HG03354 (cell line): Measurements from ENCODE around the gene POU4F3.
"Not testable (repeated sequence)": the region's sequence is repeated elsewhere in the genome, so short reads cannot be mapped to it uniquely, and the experiment has no call there.

Experiments used
- ATAC-seq: cut with Tn5 transposase; IDR thresholded peaks from one replicate; pipeline ENCODE4 v1.9.1; 2021; ENCODE audit warnings: mild to moderate bottlenecking; ENCODE audit not compliant: unreplicated experiment, poor library complexity, severe bottlenecking

POU4F3 gene, protein sequence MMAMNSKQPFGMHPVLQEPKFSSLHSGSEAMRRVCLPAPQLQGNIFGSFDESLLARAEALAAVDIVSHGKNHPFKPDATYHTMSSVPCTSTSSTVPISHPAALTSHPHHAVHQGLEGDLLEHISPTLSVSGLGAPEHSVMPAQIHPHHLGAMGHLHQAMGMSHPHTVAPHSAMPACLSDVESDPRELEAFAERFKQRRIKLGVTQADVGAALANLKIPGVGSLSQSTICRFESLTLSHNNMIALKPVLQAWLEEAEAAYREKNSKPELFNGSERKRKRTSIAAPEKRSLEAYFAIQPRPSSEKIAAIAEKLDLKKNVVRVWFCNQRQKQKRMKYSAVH

DNA sequence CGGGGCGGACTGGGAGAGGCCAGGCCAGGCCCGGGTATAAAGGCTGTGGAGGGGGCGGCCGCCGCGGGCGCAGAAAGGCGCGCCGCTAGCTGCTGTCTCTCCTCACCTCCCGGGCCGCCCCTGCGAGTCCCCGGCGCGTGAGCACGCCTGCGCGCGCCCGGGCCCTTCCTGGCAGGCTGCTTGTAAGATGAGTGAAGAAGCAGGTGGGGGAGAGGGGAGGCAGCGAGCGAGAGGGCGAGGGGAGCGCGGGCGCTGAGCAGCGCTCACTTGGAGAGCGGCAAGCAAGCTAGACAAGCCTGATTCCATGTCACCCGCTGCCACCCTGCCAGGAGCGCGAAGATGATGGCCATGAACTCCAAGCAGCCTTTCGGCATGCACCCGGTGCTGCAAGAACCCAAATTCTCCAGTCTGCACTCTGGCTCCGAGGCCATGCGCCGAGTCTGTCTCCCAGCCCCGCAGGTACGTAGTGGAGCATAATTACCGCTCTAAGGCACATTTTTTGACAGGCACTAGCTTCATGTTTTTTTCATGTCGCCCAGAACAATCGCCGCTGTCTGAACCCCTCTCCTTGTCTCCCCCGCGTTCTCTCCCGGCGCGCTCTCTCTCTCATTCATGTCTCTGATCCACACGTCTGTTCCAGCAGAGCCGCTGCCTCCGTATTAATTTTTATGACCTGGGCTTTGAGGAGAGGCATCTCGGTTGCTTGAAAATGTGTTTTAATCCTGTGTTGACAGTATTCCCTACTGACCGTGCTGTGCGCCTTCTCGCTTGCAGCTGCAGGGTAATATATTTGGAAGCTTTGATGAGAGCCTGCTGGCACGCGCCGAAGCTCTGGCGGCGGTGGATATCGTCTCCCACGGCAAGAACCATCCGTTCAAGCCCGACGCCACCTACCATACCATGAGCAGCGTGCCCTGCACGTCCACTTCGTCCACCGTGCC, at the start of gene POU4F3:
Gene POU4F3 (plus strand): TSS at position 66 of the 941 bp plus-strand sequence. CDS start 274 bp downstream, at position 340.
- no peak for ATAC-seq

DNA sequence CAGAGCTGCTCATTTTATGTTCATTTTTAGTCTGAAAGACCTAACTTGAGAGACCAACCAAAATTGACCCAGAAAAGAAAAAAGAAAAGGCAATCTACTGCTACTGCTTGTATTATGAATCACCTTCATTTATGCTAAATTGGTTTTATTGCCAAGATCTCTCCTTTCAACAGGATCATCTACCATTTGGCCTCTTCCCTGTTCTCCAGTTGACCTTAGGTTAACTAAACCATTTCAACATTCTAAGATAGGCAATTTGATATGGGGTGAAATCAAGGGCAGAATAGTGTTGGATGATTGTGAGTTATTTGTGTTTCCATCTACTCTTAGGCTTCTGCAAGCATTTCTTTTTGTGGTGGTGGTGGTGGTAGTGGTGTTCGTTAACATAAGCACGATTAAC, 48.3 kb upstream of the POU4F3 start:
- ATAC-seq = no peak

DNA sequence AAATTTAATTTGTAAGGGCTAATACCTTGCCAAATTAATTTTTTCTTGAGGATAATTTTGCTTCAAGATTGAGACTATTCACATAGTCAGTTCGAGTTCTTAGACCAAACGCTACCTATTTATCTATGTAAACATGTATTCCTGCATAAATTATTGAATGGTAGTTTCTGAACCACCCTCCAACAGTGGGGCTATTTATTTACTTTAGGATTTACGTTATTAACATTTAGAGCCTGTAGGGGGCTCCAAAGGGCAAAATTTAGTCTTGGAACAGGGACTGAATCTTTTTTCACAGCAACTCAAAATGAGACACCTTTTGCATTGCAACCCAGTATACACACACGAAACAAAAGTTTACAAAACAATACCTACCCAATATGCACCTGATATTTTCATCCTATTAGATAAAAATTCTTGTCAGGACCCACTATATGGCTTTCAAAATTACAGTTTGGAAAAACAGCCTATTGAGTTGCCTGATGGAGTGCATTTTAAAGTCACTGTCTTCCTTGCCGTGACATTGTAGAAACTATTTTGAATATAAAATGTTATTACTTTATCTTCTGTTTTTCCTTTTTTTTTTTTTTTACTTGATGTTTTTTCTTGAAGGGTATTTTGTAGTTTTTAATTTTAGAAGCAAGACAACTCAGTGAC, 47.1 kb upstream of the POU4F3 start:
- peak; percentile 89 for ATAC-seq

DNA sequence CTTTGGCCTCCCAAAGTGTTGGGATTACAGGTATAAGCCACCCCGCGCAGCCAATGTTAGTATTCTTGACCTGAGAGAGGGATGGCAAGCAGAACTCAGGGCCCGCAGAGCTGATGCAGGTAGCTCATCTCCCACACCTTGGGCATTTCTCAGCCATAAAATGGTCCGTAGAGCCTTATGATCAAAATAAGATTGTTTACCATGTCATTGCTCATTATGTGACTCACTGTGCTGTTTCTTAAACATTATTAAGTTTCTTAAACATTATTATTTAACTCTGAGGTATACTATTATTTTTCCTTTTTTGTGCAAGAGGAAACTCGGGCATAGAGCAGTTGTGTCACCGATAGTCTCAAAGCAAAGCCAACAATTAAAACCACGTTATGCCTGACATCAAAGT, 42.4 kb upstream of the POU4F3 start:
- ATAC-seq = no peak

DNA sequence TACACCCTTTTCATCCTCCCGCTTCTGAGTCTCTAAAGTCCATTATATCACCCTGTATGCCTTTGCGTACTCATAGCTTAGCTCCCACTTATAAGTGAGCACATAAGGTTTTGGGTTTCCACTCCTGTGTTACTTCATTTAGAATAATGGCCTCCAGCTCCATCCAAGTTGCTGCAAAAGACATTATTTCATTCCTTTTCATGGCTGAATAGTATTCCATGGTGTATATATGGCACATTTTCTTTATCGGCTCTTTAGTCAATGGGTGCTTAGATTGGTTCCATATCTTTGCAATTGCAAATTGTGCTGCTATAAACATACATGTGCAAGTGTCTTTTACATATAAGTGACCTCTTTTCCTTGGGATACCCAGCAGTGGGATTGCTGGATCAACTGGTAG, 39.7 kb upstream of the POU4F3 start:
- not testable (repeated sequence) for ATAC-seq

DNA sequence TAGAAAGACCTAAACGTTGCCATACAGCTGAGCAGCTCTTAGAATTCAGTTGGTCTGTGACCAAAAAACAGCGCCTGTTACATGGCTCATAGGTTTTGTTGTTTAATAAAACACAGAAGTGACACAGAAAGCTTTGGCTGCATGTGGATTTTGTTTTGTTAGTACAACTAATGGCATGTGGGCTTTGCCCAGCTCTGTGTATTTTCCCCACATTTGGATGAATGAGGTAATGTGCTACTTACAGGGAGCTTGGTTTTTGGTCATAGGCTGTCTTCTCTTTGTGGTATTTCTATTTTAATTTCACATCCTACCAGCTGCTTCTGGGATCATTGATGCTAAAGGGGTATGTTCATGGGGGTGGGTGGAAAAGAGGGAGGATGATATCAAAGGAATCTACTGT, 37.0 kb upstream of the POU4F3 start:
- ATAC-seq = no peak

DNA sequence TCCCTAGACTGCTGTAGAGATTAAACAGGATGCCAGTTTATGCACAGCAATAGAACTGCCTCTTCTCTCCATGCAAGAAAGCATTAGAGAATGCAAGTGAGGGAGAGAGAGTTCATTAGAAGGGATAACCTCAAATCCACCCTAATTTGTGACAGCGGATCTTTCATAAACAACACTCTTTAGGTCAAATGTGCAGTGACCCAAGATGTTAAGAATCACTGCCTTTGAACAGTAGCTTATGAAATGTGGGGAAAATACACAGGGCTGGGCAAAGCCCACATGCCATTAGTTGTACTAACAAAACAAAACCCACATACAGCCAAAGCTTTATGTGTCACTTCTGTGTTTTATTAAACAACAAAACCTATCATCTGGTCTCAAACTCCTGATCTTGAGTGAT, 36.2 kb upstream of the POU4F3 start:
- no peak for ATAC-seq

DNA sequence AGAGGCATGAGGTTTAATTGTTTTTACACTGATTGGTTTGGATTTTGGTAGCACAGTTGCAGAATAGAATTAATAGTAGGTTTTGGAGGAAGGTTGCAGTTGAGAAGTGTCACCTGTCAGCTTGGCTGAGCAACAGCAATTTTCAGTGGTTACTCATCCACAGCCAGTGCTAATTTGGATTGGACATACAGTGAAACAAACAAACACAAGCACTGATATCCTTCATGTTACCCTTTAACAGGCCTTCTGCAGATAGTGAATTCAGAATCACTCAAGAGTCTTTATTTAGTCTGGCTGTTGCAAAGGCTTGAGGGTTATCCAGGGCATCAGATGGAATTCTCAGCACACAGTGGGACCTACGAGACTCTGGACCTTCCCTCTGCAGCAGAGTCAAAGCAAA, 31.8 kb upstream of the POU4F3 start:
- no peak for ATAC-seq

DNA sequence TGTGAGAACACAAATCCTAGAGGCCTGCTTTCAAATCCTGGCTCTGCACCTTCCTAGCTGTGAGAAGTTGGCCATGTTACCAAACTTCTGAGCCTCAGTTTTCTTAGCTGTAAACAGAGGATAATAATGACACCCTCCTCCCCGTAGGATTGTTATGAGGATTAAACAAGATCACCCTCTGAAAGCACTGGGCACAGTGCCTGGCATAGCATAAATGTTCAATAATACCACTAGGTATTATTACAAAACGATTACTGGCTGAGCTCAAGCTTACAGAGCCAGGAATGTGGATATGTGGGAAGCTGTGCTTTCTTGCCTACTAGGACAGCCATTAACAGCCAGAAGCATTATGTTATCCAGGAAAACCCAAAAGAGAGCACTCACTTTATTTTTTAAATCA, 30.8 kb upstream of the POU4F3 start:
- no peak for ATAC-seq

DNA sequence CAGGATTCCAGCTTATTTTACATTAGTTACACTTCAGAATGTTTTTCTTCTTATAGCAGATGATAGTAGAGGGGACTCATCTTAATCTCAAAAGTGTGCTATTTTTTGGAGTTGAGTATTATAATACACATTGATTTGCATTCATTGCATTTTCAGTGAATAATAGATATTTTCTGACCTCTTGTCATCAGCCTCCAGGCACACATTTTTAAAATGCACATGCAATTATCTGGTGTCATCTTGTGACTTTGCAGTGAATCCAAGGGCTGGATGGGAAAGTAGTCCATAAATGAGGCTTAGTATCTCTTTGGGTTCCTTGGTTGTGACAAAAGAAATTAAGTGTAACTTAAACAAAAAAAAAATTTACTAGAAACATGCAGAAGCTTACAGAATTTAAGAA, 28.1 kb upstream of the POU4F3 start:
- ATAC-seq = no peak

DNA sequence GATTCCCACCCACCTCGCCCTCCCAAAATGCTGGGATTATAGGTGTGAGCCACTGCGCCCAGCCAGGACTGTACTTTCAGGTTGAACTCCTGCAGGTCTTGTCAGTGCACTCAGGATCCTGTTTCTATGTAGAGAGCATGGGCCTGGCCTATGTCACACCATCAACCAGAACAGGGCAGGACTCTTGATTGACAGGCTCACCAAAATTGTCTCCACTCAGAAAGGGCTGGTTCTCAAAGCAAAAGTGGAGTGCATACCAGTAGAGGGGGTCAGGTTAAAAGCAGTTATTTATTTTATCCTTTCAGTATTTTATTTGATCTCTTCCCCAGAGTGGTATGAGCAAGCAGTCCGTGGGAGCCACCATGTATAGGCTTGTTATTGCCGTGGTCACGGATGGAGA, 27.4 kb upstream of the POU4F3 start:
- ATAC-seq = no peak

DNA sequence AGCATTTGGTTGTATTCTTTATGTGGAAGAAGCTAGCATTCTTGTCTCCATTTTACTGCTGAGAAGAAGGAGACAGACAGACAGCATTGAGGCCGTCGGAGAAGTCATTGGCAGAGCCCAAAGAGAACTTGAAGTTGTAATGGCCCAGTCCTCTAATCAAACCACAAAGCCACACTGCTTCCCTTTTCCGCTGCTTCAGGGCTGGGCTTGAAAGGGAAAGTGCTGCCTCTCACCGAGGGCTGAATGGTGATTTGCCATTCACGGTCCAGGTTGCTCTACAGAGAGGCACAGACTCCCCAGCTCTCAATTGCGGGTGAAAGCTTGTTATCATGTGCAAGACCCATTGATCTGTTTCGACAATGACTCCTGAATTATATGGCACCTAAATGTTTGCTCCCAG, 25.6 kb upstream of the POU4F3 start:
- peak; percentile 59 for ATAC-seq

DNA sequence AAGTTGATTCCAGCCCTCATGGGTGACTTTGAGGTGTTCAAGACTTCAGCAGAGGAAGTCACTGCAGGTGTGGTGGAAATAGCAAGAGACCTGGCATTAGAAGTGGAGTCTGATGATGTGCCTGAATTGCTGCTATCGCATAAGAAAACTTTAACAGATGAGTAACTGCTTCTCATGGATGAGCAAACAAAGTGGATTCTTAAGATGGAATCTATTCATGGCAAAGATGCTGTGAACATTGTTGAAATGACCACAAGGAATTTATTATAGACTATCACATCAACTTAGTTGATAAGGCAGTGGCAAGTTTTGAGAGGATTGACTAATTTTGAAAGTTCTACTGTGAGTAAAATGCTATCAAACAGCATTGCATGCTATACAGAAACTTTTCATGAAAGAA, 17.1 kb upstream of the POU4F3 start:
- no peak for ATAC-seq

DNA sequence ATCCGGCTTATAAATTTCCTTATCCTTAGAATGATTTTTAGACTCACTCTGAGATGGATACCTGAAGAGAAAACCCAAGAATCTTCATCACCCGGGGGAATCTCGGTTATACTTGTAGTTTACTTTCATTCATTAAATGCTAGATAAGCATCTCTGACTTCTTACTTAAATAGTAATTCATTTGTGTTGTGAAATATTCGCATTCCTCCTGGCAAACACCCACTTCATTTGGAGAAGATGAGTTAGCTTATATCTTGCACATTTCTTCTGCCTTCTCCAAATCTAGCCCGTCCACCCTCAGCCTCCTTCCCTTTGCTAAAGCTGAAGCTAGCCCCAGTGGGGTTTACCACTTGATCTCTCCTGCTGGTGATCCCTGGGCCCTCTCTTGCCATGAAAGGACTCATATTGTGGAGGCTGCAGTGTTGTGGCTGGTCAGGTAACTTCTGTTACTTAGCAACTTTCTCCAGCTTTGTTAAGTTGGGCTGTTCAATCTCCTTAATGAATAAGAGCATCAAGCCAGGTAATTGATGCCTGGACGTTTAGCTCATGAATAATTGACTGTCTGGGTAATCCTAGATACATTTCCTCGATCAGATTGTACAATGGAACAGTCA, 11.3 kb upstream of the POU4F3 start:
- no peak for ATAC-seq

DNA sequence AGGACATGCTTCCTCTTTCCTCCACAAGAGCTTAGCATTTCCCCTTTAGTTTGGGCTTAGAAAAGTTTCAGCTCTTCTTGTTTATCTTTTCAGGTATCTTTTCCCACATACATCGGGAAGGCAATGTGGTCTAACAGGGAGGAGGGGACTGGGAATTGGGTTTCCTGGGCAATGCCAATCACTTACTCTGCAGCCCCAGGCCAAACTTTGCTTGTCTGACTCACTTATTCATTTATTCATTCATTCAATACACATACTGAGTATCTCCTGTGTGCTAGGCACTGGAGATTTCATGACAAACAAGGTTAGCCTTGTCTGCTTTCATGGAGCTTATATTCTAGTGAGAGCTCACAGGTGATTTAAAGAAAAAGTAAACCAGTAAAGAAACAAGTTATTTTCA, 10.7 kb upstream of the POU4F3 start:
- ATAC-seq = no peak

DNA sequence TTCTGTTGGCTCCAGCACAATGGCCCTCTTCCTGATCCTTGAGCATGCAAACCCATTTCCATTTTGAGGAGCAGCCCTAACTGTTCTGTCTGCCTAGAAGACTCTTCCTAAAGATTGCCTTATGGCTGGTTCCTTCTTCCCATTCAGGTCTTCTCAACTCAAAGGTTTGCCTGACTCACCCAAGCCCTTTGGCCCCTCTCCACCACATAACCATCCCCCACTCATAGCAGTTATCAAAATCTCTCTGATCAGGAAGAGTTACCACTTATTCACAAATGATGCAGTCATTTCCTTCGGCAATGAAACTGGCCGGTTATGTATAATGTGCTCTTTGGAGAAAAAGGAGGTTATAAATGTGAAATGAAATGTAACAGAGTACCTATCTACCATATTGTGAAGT, 8.9 kb upstream of the POU4F3 start:
- no peak for ATAC-seq

DNA sequence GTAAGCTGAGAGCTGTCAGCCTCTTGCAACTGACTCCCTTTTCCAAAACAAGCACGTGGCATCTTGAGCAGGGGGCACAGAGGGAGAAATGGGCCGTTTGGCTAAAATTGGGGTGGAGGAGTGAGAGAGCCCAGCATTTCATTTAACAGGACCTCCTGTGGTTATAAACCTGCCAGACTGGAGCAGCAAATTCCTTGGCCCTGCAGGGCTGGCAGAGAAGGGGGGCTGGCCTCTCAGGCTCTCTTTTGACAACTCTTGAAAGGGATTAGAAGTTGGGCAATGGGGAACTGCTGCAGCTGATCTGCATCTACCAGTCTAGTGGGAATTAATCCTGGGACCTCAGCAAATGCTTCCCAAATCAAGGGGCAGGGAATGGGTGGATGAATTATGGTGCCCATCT, 7.2 kb upstream of the POU4F3 start:
- ATAC-seq = no peak

DNA sequence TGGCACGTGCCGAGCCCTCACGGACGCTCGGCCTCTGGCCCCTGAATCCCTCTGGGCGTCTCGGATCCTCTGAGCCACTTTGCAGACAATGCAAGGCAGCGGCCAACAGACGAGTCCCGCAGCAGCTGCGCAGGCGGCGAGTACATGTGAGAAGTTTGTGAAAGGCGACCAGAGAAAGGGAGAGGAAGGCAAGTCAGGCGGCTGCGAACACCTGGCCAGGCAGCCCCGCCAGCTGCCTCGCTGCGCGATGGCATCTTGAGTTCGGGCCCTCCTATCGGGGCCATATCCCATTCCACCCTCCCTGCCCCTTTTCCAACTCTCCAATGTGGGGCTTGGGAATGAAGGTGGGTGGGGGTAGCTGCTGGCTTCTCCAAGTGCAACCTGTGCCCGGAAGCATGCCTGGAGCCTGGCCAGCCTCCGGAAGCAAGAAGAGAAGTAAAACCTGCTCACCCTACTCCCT, 4.5 kb upstream of the POU4F3 start:
- no peak for ATAC-seq

DNA sequence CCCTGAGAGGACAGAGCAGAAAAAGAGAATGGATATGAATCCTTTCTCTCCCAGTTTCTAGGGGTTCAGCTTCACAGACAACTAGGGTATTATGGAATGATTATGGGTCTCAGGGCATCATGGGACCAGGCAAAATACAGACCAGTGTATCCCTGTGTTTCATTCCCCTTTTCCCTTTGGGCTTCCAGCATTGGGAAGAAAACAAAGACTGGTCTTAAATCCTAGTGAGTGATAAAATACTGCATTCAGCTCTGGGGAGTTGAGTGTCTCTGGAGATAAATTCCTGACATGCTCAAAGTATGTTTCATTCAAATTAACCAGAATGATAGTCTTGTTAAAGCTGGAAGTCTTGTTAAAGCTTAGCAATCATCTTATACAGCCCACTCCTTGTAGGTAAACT, 2.4 kb upstream of the POU4F3 start:
- no peak for ATAC-seq

DNA sequence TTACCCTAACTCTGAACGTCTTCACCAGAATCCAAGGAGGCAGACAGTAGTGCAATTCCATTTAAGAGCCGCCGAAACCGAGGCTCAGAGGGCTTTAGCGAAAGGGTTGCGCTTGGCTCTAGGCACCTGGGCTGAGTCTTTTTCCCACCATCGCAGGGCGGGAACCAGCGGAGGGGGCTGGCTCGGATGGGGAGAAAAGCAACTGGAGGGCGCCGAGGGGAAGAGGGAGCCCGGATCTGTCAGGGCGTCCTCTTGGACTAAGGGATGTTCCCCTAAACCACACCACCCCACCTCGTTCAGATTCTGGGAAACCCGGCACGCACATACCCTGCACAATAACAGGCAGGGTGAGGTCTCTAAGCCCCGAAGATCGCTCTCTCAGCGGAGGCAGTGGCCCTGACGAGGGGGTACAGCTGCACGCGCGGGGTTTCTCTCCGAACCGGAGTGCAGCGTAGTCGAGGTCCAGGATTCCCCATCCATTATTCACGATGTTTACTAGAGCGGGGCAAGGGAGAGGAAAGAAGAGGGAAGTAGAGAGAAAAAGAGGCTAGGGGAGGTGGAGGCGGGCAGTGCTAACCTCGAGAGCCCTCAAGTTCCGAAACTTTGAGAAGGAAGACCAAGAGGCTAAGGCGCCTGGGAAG, 1.3 kb upstream of the POU4F3 start:
- ATAC-seq = no peak
